SK-N-SH (cell line): ENCODE measurements around the gene FLT1. TPM values are rescaled to one million over a fixed set of nuclear protein-coding genes. Genes with fewer than 3 reads are reported as not detected.

Experiments
- CTCF ChIA-PET: fragments of 300-600, 350-600 bp; formaldehyde crosslinking; extraction: SDS; loops from one replicate; lab custom pipeline; 2021; lab: Yijun Ruan, JAX
- POLR2A ChIA-PET: fragments of 350-600 bp; sonication (Branson Sonifier 250); formaldehyde crosslinking; extraction: SDS; loops from one replicate; lab custom pipeline; 2020; ENCODE audit warnings: antibody characterized with exemption, inconsistent platforms; lab: Yijun Ruan, JAX
- DNase-seq: peaks from one replicate; pipeline ENCODE4 v3.0.0; 2012
- H2AFZ ChIP-seq: fragments of 200-600 bp; sonication (generic); 2 replicates; pipeline ENCODE4 v1.8.1; 2016; ENCODE audit warnings: antibody characterized with exemption, mild to moderate bottlenecking, low read depth
- H3F3A ChIP-seq: fragments of 200-600 bp; sonication (generic); replicated peaks from 2 replicates; pipeline ENCODE3; 2016; ENCODE audit warnings: antibody characterized with exemption, mild to moderate bottlenecking; ENCODE audit not compliant: insufficient read depth
- H3K27ac ChIP-seq, 2 experiments: fragments of 200-500 bp in 1 of 2; fragments of 200-600 bp in 1 of 2; sonication (Bioruptor generic) in 1 of 2; sonication (generic), shearing (Covaris generic) in 1 of 2; 2 replicates each; pipeline versions ENCODE4 v1.5.1 to v1.6.1; 2014 to 2016; ENCODE audit warnings: low read depth in 2 of 2, inconsistent platforms in 1 of 2, low read length in 1 of 2, mild to moderate bottlenecking in 1 of 2, mixed read lengths in 1 of 2
- H3K27me3 ChIP-seq: fragments of 200-600 bp; sonication (generic), shearing (Covaris generic); 2 replicates; pipeline ENCODE4 v1.6.1; 2016; ENCODE audit warnings: mixed run types; ENCODE audit not compliant: insufficient read depth
- H3K36me3 ChIP-seq, 2 experiments: fragments of 200-500 bp in 1 of 2; fragments of 200-600 bp in 1 of 2; sonication (Bioruptor generic) in 1 of 2; sonication (generic) in 1 of 2; replicated peaks in 1 of 2; 2 replicates each; pipeline versions ENCODE3 to v1.5.1; 2014 to 2016; ENCODE audit warnings: low read length in 1 of 2, mild to moderate bottlenecking in 1 of 2; ENCODE audit not compliant: insufficient read depth in 2 of 2, control insufficient read depth in 1 of 2
- H3K4me1 ChIP-seq, 2 experiments: fragments of 200-500 bp in 1 of 2; fragments of 200-600 bp in 1 of 2; sonication (Bioruptor generic) in 1 of 2; sonication (generic), shearing (Covaris generic) in 1 of 2; 2 replicates each; pipeline versions ENCODE4 v1.5.1 to v1.6.1; 2014 to 2016; ENCODE audit warnings: low read depth in 1 of 2, low read length in 1 of 2, mixed run types in 1 of 2; ENCODE audit not compliant: insufficient read depth in 2 of 2, control insufficient read depth in 1 of 2
- H3K4me2 ChIP-seq: fragments of 200-600 bp; sonication (generic), shearing (Covaris generic); 2 replicates; pipeline ENCODE4 v1.6.1; 2017; ENCODE audit warnings: mixed run types
- H3K4me3 ChIP-seq, 2 experiments: fragments of 200-500 bp in 1 of 2; fragments of 200-600 bp in 1 of 2; sonication (Bioruptor generic) in 1 of 2; sonication (generic), shearing (Covaris generic) in 1 of 2; 2 replicates each; pipeline versions ENCODE4 v1.5.1 to v1.8.1; 2014 to 2016; ENCODE audit warnings: low read depth in 2 of 2, inconsistent platforms in 1 of 2, low read length in 1 of 2, mild to moderate bottlenecking in 1 of 2, mixed read lengths in 1 of 2, moderate library complexity in 1 of 2
- H3K79me2 ChIP-seq: fragments of 200-600 bp; sonication (generic); 2 replicates; pipeline ENCODE4 v1.8.1; 2017; ENCODE audit warnings: mild to moderate bottlenecking; ENCODE audit not compliant: insufficient read depth
- H3K9ac ChIP-seq: fragments of 200-600 bp; sonication (generic); 2 replicates; pipeline ENCODE4 v1.6.1; 2017; ENCODE audit warnings: mixed run types
- H3K9me2 ChIP-seq: fragments of 200-600 bp; sonication (generic); 2 replicates; pipeline ENCODE4 v1.6.1; 2017; ENCODE audit warnings: mixed run types
- H3K9me3 ChIP-seq: fragments of 200-600 bp; sonication (generic); 2 replicates; pipeline ENCODE4 v1.6.1; 2017; ENCODE audit warnings: mixed run types, mild to moderate bottlenecking, moderate library complexity
- H4K20me1 ChIP-seq: fragments of 200-600 bp; sonication (generic); 2 replicates; pipeline ENCODE4 v1.6.1; 2017; ENCODE audit warnings: mild to moderate bottlenecking, mixed run types; ENCODE audit not compliant: insufficient read depth
- CHD2 ChIP-seq: fragments of 150-350 bp; IDR thresholded peaks from 2 replicates; pipeline ENCODE4 v1.6.1; 2018; ENCODE audit warnings: low read length; ENCODE audit not compliant: partially characterized antibody
- ELF1 ChIP-seq: IDR thresholded peaks from 2 replicates; pipeline ENCODE4 v1.4.0; 2012
- EP300 ChIP-seq, 2 experiments: IDR thresholded peaks; 2 replicates each; pipeline versions ENCODE4 v1.4.0 to v1.6.1; 2012; ENCODE audit warnings: borderline replicate concordance in 1 of 2, low read depth in 1 of 2, low read length in 1 of 2
- FOSL2 ChIP-seq: IDR thresholded peaks from 2 replicates; pipeline ENCODE4 v1.4.0; 2012; ENCODE audit warnings: low read depth, mild to moderate bottlenecking, moderate library complexity, borderline replicate concordance
- FOXJ3 ChIP-seq: sonication (generic); formaldehyde crosslinking; IDR thresholded peaks from 2 replicates; pipeline ENCODE4 v1.5.1; 2020; ENCODE audit warnings: mild to moderate bottlenecking, missing genetic modification reagents
- FOXM1 ChIP-seq: IDR thresholded peaks from 2 replicates; pipeline ENCODE4 v1.4.0; 2012; ENCODE audit warnings: low read depth, mild to moderate bottlenecking
- JUND ChIP-seq: IDR thresholded peaks from 2 replicates; pipeline ENCODE4 v1.4.0; 2012
- MXI1 ChIP-seq: IDR thresholded peaks from 2 replicates; pipeline ENCODE4 v1.6.1; 2012; ENCODE audit warnings: mild to moderate bottlenecking, low read depth, low read length, improper control_type of control experiment
- NRF1 ChIP-seq: IDR thresholded peaks from 2 replicates; pipeline ENCODE4 v1.6.1; 2012; ENCODE audit warnings: low read depth, mild to moderate bottlenecking, low read length
- POLR2AphosphoS5 ChIP-seq: IDR thresholded peaks from 2 replicates; pipeline ENCODE4 v1.6.1; 2012; ENCODE audit warnings: low read depth, low read length
- RFX5 ChIP-seq: IDR thresholded peaks from 2 replicates; pipeline ENCODE4 v1.6.1; 2012; ENCODE audit warnings: mild to moderate bottlenecking, improper control_type of control experiment, low read length
- RXRA ChIP-seq: IDR thresholded peaks from 2 replicates; pipeline ENCODE4 v1.4.0; 2012; ENCODE audit warnings: low read depth, mild to moderate bottlenecking, borderline replicate concordance
- SIN3A ChIP-seq: IDR thresholded peaks from 2 replicates; pipeline ENCODE4 v1.6.1; 2012; ENCODE audit warnings: low read depth, mild to moderate bottlenecking, low read length, moderate library complexity, borderline replicate concordance
- SMC3 ChIP-seq: IDR thresholded peaks from 2 replicates; pipeline ENCODE4 v1.6.1; 2012; ENCODE audit warnings: low read depth, low read length, improper control_type of control experiment
- TCF12 ChIP-seq: IDR thresholded peaks from 2 replicates; pipeline ENCODE4 v1.4.0; 2012
- TEAD4 ChIP-seq: IDR thresholded peaks from 2 replicates; pipeline ENCODE4 v1.4.0; 2012; ENCODE audit warnings: mild to moderate bottlenecking, borderline replicate concordance; ENCODE audit not compliant: insufficient read depth
- WGBS: methylation state at CpG from one replicate; pipeline ENCODE4 v1.1.6; 2017; ENCODE audit warnings: low lambda C conversion rate; 5-methylcytosine and 5-hydroxymethylcytosine counted together
- polyA plus RNA-seq, 3 experiments: library from polyadenylated mRNA; depleted of rRNA; stranded (reverse); fragments of >200 nt; gene quantifications; 2 replicates each; pipeline ENCODE4 v1.2.3, GENCODE V29; 2012
- TF ChIP-seq, protein P1 (sequence below): fragments of 150-350 bp; IDR thresholded peaks from 2 replicates; pipeline ENCODE4 v1.6.1; 2016; ENCODE audit warnings: mild to moderate bottlenecking, low read depth, low read length
- TF ChIP-seq, protein P2 (sequence below): fragments of 200-600 bp; sonication (generic); IDR thresholded peaks from 2 replicates; pipeline ENCODE4 v1.6.1; 2017; ENCODE audit warnings: antibody characterized with exemption, mild to moderate bottlenecking, moderate library complexity

Gene FLT1
- polyA plus RNA-seq, 1 of the 3 experiments (the other 2 are of a cell fraction), result 0.20 TPM

DNA sequence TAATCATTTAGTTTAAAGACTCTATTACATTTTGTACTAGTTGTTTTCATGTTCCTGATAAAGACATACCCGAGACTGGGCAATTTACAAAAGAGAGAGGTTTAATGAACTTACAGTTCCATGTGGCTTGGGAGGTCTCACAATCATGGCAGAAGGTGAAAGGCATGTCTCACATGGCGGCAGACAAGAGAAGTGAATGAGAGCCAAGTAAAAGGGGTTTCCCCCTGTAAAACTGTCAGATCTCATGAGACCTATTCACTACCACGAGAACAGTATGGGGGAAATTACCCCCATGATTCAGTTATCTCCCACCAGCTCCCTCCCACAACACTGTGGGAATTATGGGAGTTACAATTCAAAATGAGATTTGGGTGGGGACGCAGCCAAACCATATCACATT, 227.4 kb downstream of the FLT1 start (continued):
- no peak for TF ChIP-seq JUND
- no peak for TF ChIP-seq TCF12
- no peak for TF ChIP-seq ELF1
- no peak for TF ChIP-seq FOXM1
- no peak for TF ChIP-seq POLR2AphosphoS5

- Histone ChIP-seq H3K27ac (no peak overlapping the region), H3K4me2 (no peak overlapping the region), H3F3A (no peaks in the 10 kb centered on the region), H3K4me1 (no peaks in the 10 kb centered on the region), H3K79me2 (no peaks in the 10 kb centered on the region; the same call in 1 of the 2 replicates), H3K9me3 (no peaks in the 10 kb centered on the region), H2AFZ (no peak overlapping the region), H4K20me1 (no peaks in the 10 kb centered on the region)
- ChIA-PET POLR2A (no interaction called here), CTCF (no interaction called here)
- TF ChIP-seq POLR2AphosphoS5, result no peak
- TF ChIP-seq, protein P1, sequence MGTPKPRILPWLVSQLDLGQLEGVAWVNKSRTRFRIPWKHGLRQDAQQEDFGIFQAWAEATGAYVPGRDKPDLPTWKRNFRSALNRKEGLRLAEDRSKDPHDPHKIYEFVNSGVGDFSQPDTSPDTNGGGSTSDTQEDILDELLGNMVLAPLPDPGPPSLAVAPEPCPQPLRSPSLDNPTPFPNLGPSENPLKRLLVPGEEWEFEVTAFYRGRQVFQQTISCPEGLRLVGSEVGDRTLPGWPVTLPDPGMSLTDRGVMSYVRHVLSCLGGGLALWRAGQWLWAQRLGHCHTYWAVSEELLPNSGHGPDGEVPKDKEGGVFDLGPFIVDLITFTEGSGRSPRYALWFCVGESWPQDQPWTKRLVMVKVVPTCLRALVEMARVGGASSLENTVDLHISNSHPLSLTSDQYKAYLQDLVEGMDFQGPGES, result no peak
- no peak for TF ChIP-seq SMC3
- no peak for TF ChIP-seq NRF1
- TF ChIP-seq SIN3A, result no peak
- TF ChIP-seq RXRA, result no peak
- TF ChIP-seq EP300 (IDR thresholded peaks at IDR 0.05; ENCODE audit: borderline replicate concordance in 1 of 2, low read depth in 1 of 2, low read length in 1 of 2), result no peak
- TF ChIP-seq, protein P2, sequence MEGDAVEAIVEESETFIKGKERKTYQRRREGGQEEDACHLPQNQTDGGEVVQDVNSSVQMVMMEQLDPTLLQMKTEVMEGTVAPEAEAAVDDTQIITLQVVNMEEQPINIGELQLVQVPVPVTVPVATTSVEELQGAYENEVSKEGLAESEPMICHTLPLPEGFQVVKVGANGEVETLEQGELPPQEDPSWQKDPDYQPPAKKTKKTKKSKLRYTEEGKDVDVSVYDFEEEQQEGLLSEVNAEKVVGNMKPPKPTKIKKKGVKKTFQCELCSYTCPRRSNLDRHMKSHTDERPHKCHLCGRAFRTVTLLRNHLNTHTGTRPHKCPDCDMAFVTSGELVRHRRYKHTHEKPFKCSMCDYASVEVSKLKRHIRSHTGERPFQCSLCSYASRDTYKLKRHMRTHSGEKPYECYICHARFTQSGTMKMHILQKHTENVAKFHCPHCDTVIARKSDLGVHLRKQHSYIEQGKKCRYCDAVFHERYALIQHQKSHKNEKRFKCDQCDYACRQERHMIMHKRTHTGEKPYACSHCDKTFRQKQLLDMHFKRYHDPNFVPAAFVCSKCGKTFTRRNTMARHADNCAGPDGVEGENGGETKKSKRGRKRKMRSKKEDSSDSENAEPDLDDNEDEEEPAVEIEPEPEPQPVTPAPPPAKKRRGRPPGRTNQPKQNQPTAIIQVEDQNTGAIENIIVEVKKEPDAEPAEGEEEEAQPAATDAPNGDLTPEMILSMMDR, result no peak
- no peak for TF ChIP-seq RFX5
- no peak for TF ChIP-seq MXI1
- no peak for TF ChIP-seq FOSL2
- TF ChIP-seq, all 33 proteins: peak for 0
- Histone ChIP-seq H3K9me2 (no peaks in the 10 kb centered on the region), H3K9ac (no peak overlapping the region), H3K27me3 (no peaks in the 10 kb centered on the region), H3K4me3 (no peak overlapping the region), H3K36me3 (peaks cover 30 to 43% of the 10 kb centered on the region in 2 experiments)
- DNase-seq, result no peak
- WGBS, result 91% methylated on average over 3 of the region's 3 CpGs
Measured at GRCh38 chr13:28258417-28258816, 236.5 kb downstream of the FLT1 start.

DNA sequence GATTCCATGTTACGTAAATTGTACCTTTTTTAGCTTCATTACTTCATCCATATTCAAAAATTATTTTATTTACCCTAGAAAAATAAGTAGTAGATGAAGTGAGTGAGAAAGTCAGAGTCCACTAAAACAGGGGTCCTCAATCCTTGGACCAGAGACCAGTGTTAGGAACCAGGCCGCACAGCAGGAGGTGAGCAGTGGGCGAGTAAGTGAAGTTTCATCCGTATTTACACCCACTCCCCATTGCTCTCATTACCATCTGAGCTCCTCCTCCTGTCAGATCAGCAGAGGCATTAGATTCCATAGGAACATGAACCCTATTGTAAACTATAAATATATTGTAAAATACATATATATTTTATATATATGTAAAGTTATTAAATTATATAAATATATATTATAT, 237.6 kb downstream of the FLT1 start:
- POLR2A ChIA-PET, result no interaction called here
- H3K36me3 ChIP-seq, result peaks cover 28 to 41% of the 10 kb centered on the region in 2 experiments
- no peak overlapping the region for H2AFZ ChIP-seq
- 97% methylated on average over 4 of the region's 4 CpGs for WGBS
- H3K9me3 ChIP-seq, result no peaks in the 10 kb centered on the region
- DNase-seq, result no peak
- CTCF ChIA-PET, result interaction anchor here (1.8 kb wide), 1 partner anchor 20 kb away, joined by 5 read pairs; no protein-coding TSS in a partner anchor
- TF ChIP-seq FOXJ3 (CRISPR knock-in tag) (no peak), TEAD4 (no peak), CHD2 (no peak), RFX5 (no peak)
- H3K27me3 ChIP-seq, result no peaks in the 10 kb centered on the region
- H3K9ac ChIP-seq, result no peak overlapping the region
- H3K79me2 ChIP-seq, result no peaks in the 10 kb centered on the region; the same call in 1 of the 2 replicates
- H3K4me1 ChIP-seq, result no peaks in the 10 kb centered on the region
- no peak overlapping the region for H3K4me3 ChIP-seq
- H3K9me2 ChIP-seq, result no peaks in the 10 kb centered on the region
- H3K27ac ChIP-seq, result no peak overlapping the region
- H4K20me1 ChIP-seq, result no peaks in the 10 kb centered on the region
- H3F3A ChIP-seq, result no peaks in the 10 kb centered on the region
- no peak overlapping the region for H3K4me2 ChIP-seq
